Activated T-helper 1 cell treated with anti-CD3 and anti-CD28 coated beads, Interleukin-12 subunit alpha, Interleukin-12 subunit beta, Interleukin-2, Interleukin-4 antibody, amounts not matched to agents 30 ng/mL and 10 ng/mL and 1 ng/mL, durations not matched to agents 14 hours and 24 hours and 36 hours (primary cell): Measurements from ENCODE around the gene HAO2. TPM values are rescaled to one million over a fixed set of nuclear protein-coding genes. Genes with fewer than 3 reads are reported as not detected.
"Not testable (repeated sequence)": the region's sequence is repeated elsewhere in the genome, so short reads cannot be mapped to it uniquely, and the experiment has no call there.

ENCODE experiments used
- DNase-seq: peaks from one replicate; pipeline ENCODE4 v3.0.0; 2021; ENCODE audit warnings: low spot score
- H3K27ac Mint-ChIP-seq: one replicate; pipeline ENCODE4 v1.8.0; 2021; ENCODE audit warnings: mild to moderate bottlenecking, mixed read lengths
- H3K27me3 Mint-ChIP-seq: one replicate; pipeline ENCODE4 v1.8.0; 2022; ENCODE audit warnings: mild to moderate bottlenecking, moderate library complexity, mixed read lengths; ENCODE audit not compliant: insufficient read depth
- H3K36me3 Mint-ChIP-seq: one replicate; pipeline ENCODE4 v1.8.0; 2021; ENCODE audit warnings: low read depth, mixed read lengths
- H3K4me1 Mint-ChIP-seq: one replicate; pipeline ENCODE4 v1.8.0; 2021; ENCODE audit warnings: low read depth, mixed read lengths
- H3K4me3 Mint-ChIP-seq: one replicate; pipeline ENCODE4 v1.8.0; 2021; ENCODE audit warnings: mild to moderate bottlenecking, moderate library complexity, mixed read lengths
- H3K9me3 Mint-ChIP-seq: one replicate; pipeline ENCODE4 v1.8.0; 2021; ENCODE audit warnings: mixed read lengths
- intact Hi-C: fragments of 100-400 bp; cut with micrococcal nuclease; formaldehyde crosslinking; loops from one replicate; pipeline ENCODE4 v1.15.1; 2024
- total RNA-seq: library from RNA; stranded (reverse); gene quantifications from 2 replicates; pipeline ENCODE4 v1.2.3, GENCODE V29; 2022

The HAO2 gene
- total RNA-seq, 1 donor from 2014 or later = not detected

DNA sequence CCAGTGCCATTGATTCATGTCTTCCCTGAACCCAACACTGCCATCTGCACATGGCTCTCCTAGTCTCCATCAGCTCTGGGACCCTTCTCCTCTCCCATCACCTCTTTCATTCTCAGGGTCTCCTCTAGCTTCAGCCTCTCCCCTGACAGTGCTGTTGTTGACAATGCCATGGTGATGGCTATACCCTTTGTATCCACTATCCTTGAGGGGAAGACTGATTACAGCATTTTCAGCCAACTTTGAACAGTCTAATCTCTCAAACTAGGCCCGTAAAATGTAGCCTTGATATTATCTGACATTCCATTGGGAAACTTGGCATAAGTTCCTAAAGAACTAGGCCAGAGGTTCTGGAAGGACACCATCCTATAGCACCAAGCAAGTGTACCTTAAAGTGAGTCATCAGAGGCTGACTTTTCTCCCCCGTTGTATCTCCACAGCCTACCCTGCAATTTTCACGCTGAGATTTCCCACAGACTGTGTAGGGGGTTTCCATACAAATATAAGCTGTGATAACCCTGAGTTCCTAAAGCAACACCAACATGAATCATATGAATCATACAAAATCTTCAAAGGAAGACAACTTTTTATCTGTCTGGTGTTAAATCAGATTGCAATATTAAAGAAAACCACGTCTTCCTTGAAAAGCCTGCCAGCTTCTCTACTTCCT is 5.8 kb downstream of the HAO2 start:
- no peak for DNase-seq
- intact Hi-C loops = no loop called here
- Mint-ChIP-seq H3K9me3 (no peaks in the 10 kb centered on the region), H3K4me3 (no peak overlapping the region), H3K36me3 (no peaks in the 10 kb centered on the region), H3K4me1 (no peaks in the 10 kb centered on the region), H3K27me3 (peaks cover 10% of the 10 kb centered on the region), H3K27ac (no peak overlapping the region)

- peaks cover 10% of the 10 kb centered on the region for H3K27me3 Mint-ChIP-seq
- H3K4me3 Mint-ChIP-seq = no peak overlapping the region
- DNase-seq = no peak
- H3K27ac Mint-ChIP-seq = no peak overlapping the region
- H3K9me3 Mint-ChIP-seq = no peaks in the 10 kb centered on the region
- H3K36me3 Mint-ChIP-seq = no peaks in the 10 kb centered on the region
- H3K4me1 Mint-ChIP-seq = no peaks in the 10 kb centered on the region
- intact Hi-C loops = no loop called here
Measured at GRCh38 chr1:119375366-119375765, 6.8 kb downstream of the HAO2 start.

DNA sequence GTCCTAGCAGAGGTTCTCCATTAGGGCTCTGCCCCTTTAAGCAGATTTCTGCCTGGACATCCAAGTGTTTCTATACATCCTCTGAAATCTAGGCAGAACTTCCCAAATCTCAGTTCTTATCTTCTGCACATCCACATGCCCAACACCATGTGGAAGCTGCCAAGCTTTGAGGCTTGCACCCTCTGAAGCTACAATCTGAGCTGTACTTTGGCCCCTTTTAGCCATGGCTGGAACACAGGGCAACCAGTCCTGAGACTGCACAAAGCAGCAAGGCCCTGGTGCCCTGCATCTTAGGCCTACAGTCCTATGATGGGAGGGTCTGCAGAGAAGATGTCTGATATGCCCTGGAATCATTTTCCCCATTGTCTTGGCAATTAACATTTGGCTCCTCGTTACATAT is 8.0 kb downstream of the HAO2 start:
- H3K27me3 Mint-ChIP-seq = peaks cover 10% of the 10 kb centered on the region
- H3K27ac Mint-ChIP-seq = no peak overlapping the region
- no peak overlapping the region for H3K4me3 Mint-ChIP-seq
- H3K9me3 Mint-ChIP-seq = no peaks in the 10 kb centered on the region
- no peaks in the 10 kb centered on the region for H3K36me3 Mint-ChIP-seq
- intact Hi-C loops = no loop called here
- no peak for DNase-seq
- H3K4me1 Mint-ChIP-seq = no peaks in the 10 kb centered on the region

DNA sequence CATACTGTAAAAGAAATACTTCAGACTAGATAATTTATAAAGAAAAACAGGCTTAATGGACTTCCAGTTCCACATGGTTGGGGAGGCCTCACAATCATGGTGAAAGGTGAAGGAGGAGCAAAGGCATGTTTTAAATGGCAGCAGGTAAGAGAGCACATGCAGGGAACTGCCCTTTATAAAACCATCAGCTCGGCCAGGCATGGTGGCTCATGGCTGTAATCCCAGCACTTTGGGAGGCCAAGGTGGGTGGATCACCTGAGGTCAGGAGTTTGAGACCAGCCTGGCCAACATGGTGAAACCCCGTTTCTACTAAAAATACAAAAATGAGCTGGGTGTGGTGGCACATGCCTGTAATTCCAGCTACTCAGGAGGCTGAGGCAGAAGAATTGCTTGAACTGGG is 9.0 kb downstream of the HAO2 start:
- H3K27me3 Mint-ChIP-seq, H3K4me3 Mint-ChIP-seq, DNase-seq, H3K36me3 Mint-ChIP-seq, intact Hi-C loops, H3K27ac Mint-ChIP-seq, H3K9me3 Mint-ChIP-seq, H3K4me1 Mint-ChIP-seq: not testable (repeated sequence)

DNA sequence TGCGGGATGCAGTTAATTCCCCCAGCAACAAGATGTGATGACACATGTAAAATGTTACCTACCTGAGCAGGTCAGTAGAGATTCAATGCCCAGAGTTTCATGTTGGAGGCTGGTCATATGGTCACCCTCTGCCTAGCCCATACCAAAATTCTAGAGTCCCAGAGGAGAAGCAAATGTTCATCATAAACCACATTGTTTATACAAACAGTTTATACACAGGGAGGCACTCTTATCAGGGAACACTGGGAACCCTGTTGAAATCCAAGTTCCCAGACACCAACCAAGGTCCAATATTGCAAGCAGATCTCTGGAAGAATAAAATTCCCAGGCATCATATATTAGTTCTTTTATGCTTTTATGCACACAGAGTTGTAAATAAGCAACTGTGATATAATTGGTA is 10.5 kb downstream of the HAO2 start:
- Mint-ChIP-seq H3K4me1 (no peaks in the 10 kb centered on the region), H3K9me3 (no peaks in the 10 kb centered on the region), H3K36me3 (no peaks in the 10 kb centered on the region), H3K4me3 (no peak overlapping the region), H3K27me3 (peaks cover 2% of the 10 kb centered on the region), H3K27ac (no peak overlapping the region)
- no peak for DNase-seq
- intact Hi-C loops = no loop called here

DNA sequence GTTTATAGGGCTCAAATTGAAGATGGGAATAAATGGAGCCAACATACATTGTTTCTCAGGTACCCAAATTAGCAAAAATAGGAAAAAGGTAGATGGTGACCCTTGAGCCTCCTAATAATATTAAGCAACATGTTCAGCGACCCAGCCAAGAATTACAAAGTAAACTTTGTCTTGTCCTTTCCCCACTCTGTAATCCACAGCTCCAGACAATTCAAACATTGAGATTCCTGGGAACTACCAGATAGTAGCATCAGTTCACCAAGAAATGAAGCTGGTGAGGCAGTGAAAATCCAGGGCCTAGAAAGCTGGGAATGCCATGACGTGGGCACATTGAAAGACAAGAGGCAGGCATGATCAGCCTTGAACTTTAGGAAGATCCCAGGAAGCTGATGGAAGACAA is 11.7 kb downstream of the HAO2 start:
- Mint-ChIP-seq H3K9me3 (no peaks in the 10 kb centered on the region), H3K27ac (no peak overlapping the region), H3K36me3 (no peaks in the 10 kb centered on the region), H3K27me3 (peaks cover 2% of the 10 kb centered on the region), H3K4me1 (no peaks in the 10 kb centered on the region), H3K4me3 (no peak overlapping the region)
- DNase-seq = no peak
- intact Hi-C loops = no loop called here

- H3K4me3 Mint-ChIP-seq = no peak overlapping the region
- no peaks in the 10 kb centered on the region for H3K36me3 Mint-ChIP-seq
- DNase-seq = no peak
- intact Hi-C loops = no loop called here
- H3K27me3 Mint-ChIP-seq = peaks cover 1% of the 10 kb centered on the region
- no peaks in the 10 kb centered on the region for H3K9me3 Mint-ChIP-seq
- no peaks in the 10 kb centered on the region for H3K4me1 Mint-ChIP-seq
- no peak overlapping the region for H3K27ac Mint-ChIP-seq
Measured at GRCh38 chr1:119380983-119381662, 12.5 kb downstream of the HAO2 start.

DNA sequence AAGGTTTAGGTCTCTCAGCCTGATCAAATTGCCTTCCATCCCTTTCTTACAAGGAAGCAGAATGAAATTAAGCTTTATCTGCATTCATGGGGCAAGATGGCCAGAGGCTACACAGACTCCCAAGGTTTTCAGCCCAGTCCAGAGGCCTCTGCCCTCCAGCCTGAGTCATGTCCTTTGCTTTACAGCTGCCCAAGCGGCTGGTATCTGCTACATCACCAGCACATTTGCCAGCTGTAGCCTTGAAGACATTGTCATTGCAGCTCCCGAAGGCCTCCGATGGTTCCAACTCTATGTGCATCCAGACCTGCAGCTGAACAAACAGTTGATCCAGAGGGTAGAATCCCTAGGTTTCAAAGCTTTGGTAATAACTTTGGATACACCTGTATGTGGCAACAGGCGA is 16.0 kb downstream of the HAO2 start:
- Mint-ChIP-seq H3K27me3 (peaks cover 4% of the 10 kb centered on the region), H3K9me3 (no peaks in the 10 kb centered on the region), H3K27ac (no peak overlapping the region), H3K36me3 (no peaks in the 10 kb centered on the region), H3K4me3 (no peak overlapping the region), H3K4me1 (no peaks in the 10 kb centered on the region)
- intact Hi-C loops = no loop called here
- no peak for DNase-seq

GRCh38 chr1:119385650-119386049 is 17.1 kb downstream of the HAO2 start:
- H3K4me3 Mint-ChIP-seq = no peak overlapping the region
- H3K9me3 Mint-ChIP-seq = no peaks in the 10 kb centered on the region
- H3K27ac Mint-ChIP-seq = no peak overlapping the region
- DNase-seq = no peak
- intact Hi-C loops = no loop called here
- peaks cover 4% of the 10 kb centered on the region for H3K27me3 Mint-ChIP-seq
- H3K36me3 Mint-ChIP-seq = no peaks in the 10 kb centered on the region
- no peaks in the 10 kb centered on the region for H3K4me1 Mint-ChIP-seq

DNA sequence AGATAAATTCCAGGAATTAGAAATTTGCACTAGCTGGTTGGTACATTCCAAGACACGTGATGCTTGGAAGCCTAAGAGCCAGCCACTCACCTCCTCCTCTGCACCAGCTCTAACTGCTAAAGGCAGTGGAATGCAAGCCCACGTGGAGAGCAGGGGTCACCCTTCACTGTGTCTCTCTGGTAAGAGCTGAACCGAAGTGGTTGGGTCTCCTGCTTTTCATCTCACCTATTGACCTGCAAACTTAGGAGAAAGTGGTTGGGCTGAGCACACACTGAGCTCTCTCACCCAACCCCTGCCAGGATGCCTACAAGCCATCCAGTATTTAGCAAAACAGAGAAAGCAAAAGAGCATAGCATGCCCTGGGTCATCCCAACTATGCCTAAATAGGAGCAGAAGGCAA is 19.3 kb downstream of the HAO2 start:
- no peaks in the 10 kb centered on the region for H3K36me3 Mint-ChIP-seq
- DNase-seq = no peak
- no peaks in the 10 kb centered on the region for H3K9me3 Mint-ChIP-seq
- peaks cover 6% of the 10 kb centered on the region for H3K27me3 Mint-ChIP-seq
- H3K27ac Mint-ChIP-seq = no peak overlapping the region
- intact Hi-C loops = no loop called here
- no peak overlapping the region for H3K4me3 Mint-ChIP-seq
- no peaks in the 10 kb centered on the region for H3K4me1 Mint-ChIP-seq

- no peak overlapping the region for H3K27ac Mint-ChIP-seq
- H3K4me1 Mint-ChIP-seq = no peaks in the 10 kb centered on the region
- no peak for DNase-seq
- H3K4me3 Mint-ChIP-seq = no peak overlapping the region
- intact Hi-C loops = no loop called here
- peaks cover 6% of the 10 kb centered on the region for H3K27me3 Mint-ChIP-seq
- H3K36me3 Mint-ChIP-seq = no peaks in the 10 kb centered on the region
- H3K9me3 Mint-ChIP-seq = no peaks in the 10 kb centered on the region
Measured at GRCh38 chr1:119388450-119388849, 19.9 kb downstream of the HAO2 start.

DNA sequence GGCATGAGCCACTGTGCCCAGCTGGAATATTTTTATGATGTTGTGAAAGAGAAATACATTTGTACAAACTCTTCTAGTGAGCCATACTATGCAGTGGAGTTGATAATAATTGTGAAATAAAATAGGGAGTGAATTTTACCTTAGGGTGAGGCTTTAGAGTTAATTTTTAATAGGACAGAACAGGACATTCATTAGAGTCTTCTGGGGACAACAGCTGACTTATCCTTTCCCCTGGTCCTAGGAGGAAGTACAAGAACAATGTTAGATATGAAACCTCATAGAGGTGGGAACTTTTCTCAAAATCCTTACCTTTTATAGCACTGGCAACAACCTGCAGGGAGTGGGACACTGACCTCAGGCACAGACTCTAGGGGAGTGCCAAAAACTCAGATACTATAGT is 21.9 kb downstream of the HAO2 start:
- H3K4me3 Mint-ChIP-seq = no peak overlapping the region
- no peak for DNase-seq
- intact Hi-C loops = no loop called here
- H3K27me3 Mint-ChIP-seq = peaks cover 6% of the 10 kb centered on the region
- no peaks in the 10 kb centered on the region for H3K9me3 Mint-ChIP-seq
- no peaks in the 10 kb centered on the region for H3K36me3 Mint-ChIP-seq
- no peaks in the 10 kb centered on the region for H3K4me1 Mint-ChIP-seq
- no peak overlapping the region for H3K27ac Mint-ChIP-seq

GRCh38 chr1:119391749-119392148 is 23.2 kb downstream of the HAO2 start:
- Mint-ChIP-seq H3K9me3 (no peaks in the 10 kb centered on the region), H3K27me3 (peaks cover 2% of the 10 kb centered on the region), H3K36me3 (no peaks in the 10 kb centered on the region), H3K4me3 (no peak overlapping the region), H3K4me1 (no peaks in the 10 kb centered on the region), H3K27ac (no peak overlapping the region)
- no peak for DNase-seq
- intact Hi-C loops = no loop called here

DNA sequence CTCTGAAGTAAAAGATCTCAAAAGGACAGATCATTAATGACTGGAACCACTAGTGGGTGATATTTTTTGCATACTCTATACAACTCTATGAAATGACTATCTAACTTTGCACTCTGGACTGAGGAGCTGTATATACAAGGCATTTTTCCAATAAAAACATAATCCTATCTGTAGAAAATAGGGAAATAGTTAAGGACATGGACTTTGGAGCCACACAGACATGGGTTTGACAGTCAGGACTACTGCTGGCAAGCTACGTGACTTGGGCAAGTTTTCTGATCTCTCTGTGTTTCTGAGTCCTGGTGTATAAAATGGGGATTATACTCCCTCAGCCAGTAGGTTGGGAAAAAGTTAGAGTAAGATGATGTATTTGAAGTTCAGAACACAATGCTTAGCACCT is 25.5 kb downstream of the HAO2 start:
- no peaks in the 10 kb centered on the region for H3K9me3 Mint-ChIP-seq
- intact Hi-C loops = no loop called here
- H3K4me1 Mint-ChIP-seq = no peaks in the 10 kb centered on the region
- H3K4me3 Mint-ChIP-seq = no peak overlapping the region
- peaks cover 2% of the 10 kb centered on the region for H3K27me3 Mint-ChIP-seq
- DNase-seq = no peak
- H3K36me3 Mint-ChIP-seq = no peaks in the 10 kb centered on the region
- H3K27ac Mint-ChIP-seq = no peak overlapping the region
